GM21825 (cell line): ENCODE measurements around the gene ZNF22.

Source experiments
- ATAC-seq: cut with Tn5 transposase; IDR thresholded peaks from one replicate; pipeline ENCODE4 v1.9.1; 2021; ENCODE audit warnings: mild to moderate bottlenecking, moderate library complexity; ENCODE audit not compliant: unreplicated experiment

ZNF22 gene

DNA sequence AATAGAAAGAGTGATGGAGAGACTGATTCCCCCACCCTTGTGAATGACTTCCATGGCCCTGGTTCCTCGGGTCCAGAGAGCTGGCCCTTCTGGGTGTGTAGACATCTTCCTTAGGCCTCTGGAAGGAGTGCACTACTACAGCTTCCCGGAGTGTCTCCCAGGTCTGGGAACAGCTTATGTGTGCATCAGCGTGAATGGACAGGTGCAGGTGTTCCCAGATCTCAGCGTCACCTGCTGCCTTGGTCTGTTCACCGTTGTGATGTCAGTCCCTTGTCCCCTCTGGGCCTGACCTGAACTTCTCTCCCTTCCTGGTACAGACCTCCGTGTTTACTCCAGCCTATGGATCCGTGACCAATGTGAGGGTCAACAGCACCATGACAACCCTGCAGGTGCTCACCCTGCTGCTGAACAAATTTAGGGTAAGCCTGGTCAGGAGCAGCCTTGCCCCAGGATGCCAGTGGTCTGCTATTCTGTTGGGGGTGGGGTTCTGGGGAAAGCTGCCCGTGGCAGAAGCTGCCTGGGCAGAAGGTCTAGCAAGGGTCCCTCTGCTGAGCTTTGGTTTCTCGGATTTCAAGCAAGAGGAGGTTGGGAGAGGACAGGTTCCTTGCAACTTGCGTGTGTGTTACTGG, 11.7 kb upstream of the ZNF22 start:
- no peak for ATAC-seq

- ATAC-seq = no peak
Observed at GRCh38 chr10:44989597-44990301, 11.0 kb upstream of the ZNF22 start.

- no peak for ATAC-seq
Observed at GRCh38 chr10:44990302-44990655, 10.4 kb upstream of the ZNF22 start.

- no peak for ATAC-seq
Observed at GRCh38 chr10:44990965-44991364, 9.8 kb upstream of the ZNF22 start.

- ATAC-seq = no peak
Observed at GRCh38 chr10:44991571-44991970, 9.2 kb upstream of the ZNF22 start.

- ATAC-seq = no peak
Observed at GRCh38 chr10:44992070-44992731, 8.5 kb upstream of the ZNF22 start.

DNA sequence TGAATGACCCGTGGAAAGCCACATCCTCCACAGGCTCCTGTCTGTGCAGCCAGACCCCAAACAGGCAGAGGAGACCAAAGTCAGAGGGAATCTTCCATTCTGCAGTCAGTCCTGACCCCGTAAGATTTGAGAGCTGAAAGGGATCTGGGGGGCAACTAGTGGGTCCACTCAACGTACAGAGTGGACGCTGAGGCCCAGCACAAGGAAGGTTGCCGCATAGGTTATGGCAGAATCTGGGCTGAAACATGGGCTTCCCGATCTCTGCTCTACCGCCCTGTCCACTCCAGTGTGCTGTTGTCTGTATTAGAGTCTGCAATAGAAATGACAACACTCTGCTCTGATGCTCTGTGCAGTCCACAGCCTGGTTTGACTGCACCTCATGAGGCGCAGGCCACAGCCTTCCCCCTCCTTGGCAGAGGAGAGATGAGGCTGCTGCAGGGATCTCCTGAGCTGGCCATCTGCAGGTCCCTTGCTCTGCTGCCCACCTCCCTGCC, 7.9 kb upstream of the ZNF22 start:
- ATAC-seq = no peak

- ATAC-seq = no peak
Observed at GRCh38 chr10:44993226-44993921, 7.3 kb upstream of the ZNF22 start.

- no peak for ATAC-seq
Observed at GRCh38 chr10:44993922-44994751, 6.6 kb upstream of the ZNF22 start.

DNA sequence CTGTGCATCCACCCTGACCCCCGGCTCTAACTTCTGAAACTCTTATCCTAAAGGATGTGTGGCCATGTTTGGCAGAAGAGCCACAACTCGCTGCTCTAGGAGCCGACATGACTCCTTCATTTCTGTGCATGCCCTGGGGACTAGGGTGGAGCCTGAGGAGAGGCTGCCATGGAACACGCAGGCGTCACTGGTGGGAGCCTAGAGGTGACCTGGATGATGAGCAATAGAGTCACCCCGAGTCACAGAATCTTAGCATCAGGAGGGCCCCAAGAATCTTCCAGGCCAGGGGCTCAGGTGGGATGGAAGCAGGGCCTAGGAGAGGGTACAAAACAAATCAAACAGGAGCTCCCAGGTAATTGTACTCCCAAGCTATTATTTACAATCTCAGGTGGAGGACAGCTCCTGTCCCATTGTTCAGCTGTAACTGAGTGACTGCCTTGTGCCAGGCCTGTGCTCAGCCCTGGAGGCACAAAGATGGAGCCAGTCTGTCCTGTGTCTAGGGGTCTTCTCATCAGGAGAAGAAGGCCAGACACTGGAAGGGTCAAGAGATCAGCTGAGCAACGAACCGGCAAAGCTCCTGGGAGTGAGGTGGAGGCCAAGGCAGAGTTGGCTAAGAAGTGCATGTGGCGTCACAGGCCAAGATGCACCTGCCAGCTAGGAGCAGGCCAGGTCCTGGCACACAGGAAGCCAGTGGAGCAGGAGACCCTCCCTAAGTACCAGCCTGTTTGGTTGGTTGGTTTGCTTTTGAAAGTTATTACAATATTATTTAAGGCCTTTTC, 5.8 kb upstream of the ZNF22 start:
- ATAC-seq = no peak

GRCh38 chr10:44995581-44995913, 5.2 kb upstream of the ZNF22 start:
- no peak for ATAC-seq

DNA sequence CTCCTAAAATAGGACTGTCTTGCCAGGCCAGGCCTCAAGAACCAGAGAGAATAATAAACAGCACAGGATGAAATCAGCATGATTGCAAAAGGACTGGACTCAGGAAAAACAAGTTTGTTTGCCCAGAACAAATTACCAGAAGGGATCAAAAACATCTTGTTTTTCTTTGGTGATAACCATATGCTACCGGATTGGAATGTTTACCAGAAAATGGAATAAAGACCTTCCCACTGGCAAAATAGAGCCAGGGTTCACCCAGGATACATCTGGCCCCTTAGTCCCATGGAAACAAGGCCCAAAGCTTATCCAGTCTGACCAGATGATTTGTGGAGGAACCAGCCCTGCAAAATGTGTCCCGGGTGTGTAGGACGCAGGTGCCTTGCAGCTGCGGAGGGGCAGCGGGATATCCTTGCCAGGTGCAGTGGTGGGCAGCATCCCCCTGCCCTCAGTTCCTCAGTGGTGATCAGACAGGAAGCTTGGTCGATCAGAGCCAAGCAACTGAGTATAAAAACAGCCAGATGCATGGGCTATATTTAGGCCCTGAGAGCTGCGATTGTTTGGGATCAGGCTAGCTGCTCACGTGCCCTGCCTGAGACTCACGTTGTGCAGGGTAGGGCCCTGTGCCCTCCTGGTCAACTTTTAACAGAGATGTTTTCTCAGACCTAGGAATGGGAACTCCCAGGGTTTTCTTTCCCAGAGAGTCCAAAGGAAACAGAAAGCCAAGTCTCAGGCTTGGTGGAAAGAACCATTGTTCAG, 4.6 kb upstream of the ZNF22 start:
- ATAC-seq = no peak

- no peak for ATAC-seq
Observed at GRCh38 chr10:44997105-44997748, 3.5 kb upstream of the ZNF22 start.

DNA sequence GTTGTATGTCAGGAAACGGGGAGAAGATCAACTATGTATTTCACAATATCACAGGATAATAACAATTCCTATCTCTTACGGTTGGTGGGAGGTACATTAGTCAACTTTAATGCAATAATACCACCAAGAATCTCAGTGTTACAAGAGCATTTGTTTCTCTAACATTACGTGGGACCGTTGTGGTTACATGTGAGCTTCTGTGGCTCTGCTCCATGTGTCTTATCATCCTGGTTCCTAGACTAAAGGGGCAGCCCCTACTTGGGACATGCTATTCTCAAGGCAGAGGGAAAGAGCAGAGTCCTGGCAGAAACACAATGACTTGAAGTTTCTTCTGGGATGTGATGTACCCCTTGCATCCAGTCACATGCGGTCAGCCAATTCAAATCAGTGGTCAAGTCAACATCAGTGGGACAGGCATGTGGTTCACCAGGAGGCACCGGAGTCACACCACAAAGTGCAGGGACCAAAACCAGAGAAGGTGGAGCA, 2.5 kb upstream of the ZNF22 start:
- no peak for ATAC-seq

DNA sequence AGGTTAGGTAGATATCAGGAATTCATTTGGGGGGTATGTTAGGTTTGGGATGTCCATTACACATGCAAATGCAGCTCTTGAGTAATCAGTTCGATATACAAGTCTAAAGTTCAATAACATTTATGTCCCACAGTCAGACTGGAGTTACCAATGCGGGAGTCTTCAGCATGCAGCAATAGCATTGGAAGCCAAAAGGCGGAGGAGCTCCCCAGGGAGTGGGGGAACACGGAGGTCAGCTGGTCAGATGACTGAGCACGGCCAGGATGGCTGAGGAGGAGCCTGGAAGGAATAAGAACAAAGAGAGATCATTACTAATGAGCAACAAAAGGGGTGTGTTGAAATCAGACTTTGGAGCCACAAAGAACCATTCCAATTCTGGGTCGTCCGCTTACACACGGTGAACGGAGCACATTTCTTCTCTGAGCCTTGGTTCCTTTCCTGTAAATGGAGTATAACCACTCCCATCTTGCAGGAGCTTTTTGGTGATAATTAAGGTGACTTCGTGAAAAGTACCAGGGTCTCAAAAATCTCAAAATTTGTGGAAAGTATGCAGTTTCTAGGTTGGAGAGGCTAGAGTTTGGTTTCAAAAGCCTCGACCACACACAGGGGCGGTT, 478 bp upstream of the ZNF22 start:
- ATAC-seq = no peak

DNA sequence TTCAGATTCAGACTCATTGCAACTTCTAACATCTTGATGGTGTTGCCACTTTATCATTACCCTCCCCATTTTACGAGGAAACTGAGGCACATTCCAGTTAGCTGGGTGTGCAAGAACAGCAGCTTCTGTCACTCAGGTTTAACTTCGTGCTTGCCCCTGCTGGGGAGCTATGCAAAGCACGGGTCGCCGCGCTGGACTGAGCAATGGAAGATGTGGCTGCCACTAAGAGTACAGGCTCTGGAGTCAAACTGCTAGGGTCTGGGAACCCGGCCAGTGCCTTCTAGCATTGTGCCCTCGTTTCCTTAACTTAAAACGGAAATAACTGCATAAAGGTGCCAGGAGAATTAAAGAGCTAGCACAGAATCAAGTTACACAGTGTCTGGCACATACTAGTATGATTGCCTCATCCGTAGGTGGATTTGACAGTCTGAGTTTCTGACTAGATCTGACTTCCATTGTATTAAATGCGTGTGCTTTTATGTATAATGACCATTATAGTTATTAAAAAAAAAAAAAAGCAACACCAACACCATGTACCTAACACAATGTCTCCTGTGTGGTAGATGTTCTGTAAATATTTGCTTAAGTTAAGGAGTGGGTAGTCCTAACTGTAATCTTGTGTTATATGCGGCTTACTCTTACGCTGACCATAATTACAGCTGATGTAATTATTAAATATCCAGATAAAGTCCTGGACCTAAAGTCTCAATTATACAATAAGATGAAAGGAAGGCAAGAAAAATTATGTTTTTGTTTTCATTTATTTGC, 842 bp downstream of the ZNF22 start:
- peak; percentile 70 for ATAC-seq

- no peak for ATAC-seq
Observed at GRCh38 chr10:45003432-45004000, 2.8 kb downstream of the ZNF22 start.
